ENCODE results near the gene CNNM3. TPM values are rescaled to one million over a fixed set of nuclear protein-coding genes. Genes with fewer than 3 reads are reported as not detected.
A peak's percentile ranks its signal among the peaks of the same experiment; 100 is the strongest.

CNNM3 gene
- total and polyA plus RNA-seq, 12 donors: 6.7 to 42.4 (median 15.8) TPM

GRCh38 chr2:96863575-96864342, 47.7 kb downstream of the CNNM3 start:
- Histone ChIP-seq H3K27me3 (no peaks in the 10 kb centered on the region), H3K4me1 (replicated peaks in 1 of 2) (peaks cover 11 to 35% of the 10 kb centered on the region in 2 donors), H3K27ac (no peak overlapping the region), H3K4me3 (no peak overlapping the region), H3K36me3 (replicated peaks in 1 of 2) (peaks cover 0 to 74% of the 10 kb centered on the region in 2 donors), H3K9me3 (replicated peaks in 1 of 3) (no peaks in the 10 kb centered on the region)
- TF ChIP-seq, protein P1, sequence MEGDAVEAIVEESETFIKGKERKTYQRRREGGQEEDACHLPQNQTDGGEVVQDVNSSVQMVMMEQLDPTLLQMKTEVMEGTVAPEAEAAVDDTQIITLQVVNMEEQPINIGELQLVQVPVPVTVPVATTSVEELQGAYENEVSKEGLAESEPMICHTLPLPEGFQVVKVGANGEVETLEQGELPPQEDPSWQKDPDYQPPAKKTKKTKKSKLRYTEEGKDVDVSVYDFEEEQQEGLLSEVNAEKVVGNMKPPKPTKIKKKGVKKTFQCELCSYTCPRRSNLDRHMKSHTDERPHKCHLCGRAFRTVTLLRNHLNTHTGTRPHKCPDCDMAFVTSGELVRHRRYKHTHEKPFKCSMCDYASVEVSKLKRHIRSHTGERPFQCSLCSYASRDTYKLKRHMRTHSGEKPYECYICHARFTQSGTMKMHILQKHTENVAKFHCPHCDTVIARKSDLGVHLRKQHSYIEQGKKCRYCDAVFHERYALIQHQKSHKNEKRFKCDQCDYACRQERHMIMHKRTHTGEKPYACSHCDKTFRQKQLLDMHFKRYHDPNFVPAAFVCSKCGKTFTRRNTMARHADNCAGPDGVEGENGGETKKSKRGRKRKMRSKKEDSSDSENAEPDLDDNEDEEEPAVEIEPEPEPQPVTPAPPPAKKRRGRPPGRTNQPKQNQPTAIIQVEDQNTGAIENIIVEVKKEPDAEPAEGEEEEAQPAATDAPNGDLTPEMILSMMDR (IDR thresholded peaks at IDR 0.05): no peak
- TF ChIP-seq POLR2A (IDR thresholded peaks at IDR 0.05): no peak
- DNase-seq: no peak
- intact Hi-C loops (cut with DNase I): loop anchor here (5.0 to 10.0 kb wide), 4 partner anchors 49 to 251 kb away; partner anchors contain the start of genes ANKRD36 (in 1 of the 2) and CNNM3 (in 1 of the 2)
- 81 to 90% (median 88%) methylated on average over 10 to 19 of the region's 19 CpGs for WGBS, 4 donors

- Histone ChIP-seq H3K36me3 (replicated peaks in 1 of 2) (peaks cover 0 to 74% of the 10 kb centered on the region in 2 donors), H3K27ac (peak overlapping the region in 1 of 5 donors; percentile 30), H3K9me3 (replicated peaks in 1 of 3) (no peaks in the 10 kb centered on the region), H3K4me1 (replicated peaks in 1 of 2) (peaks cover 11 to 27% of the 10 kb centered on the region in 2 donors), H3K27me3 (no peaks in the 10 kb centered on the region), H3K4me3 (no peak overlapping the region)
- no peak for DNase-seq
- intact Hi-C loops (cut with DNase I): loop anchor here (5.0 to 10.0 kb wide), 6 partner anchors 50 to 250 kb away; partner anchors contain the start of genes ANKRD36 (in 1 of the 2), CNNM3 (in 1 of the 2) and CNNM4 (in 1 of the 2)
- TF ChIP-seq, protein P1 (IDR thresholded peaks at IDR 0.05): no peak
- TF ChIP-seq POLR2A (IDR thresholded peaks at IDR 0.05): no peak
- 84 to 91% (median 86%) methylated on average over 7 to 25 of the region's 25 CpGs for WGBS, 4 donors
Observed at GRCh38 chr2:96864343-96865091, 48.4 kb downstream of the CNNM3 start.

GRCh38 chr2:96865654-96866053, 49.6 kb downstream of the CNNM3 start:
- 77 to 85% (median 83%) methylated on average over 16 of the region's 16 CpGs for WGBS, 4 donors
- intact Hi-C loops (cut with DNase I): loop anchor here in 1 of 2 donors (5.0 to 10.0 kb wide), 4 partner anchors 51 to 249 kb away; partner anchors contain the start of genes ANKRD36, CNNM3 and CNNM4
- no peaks in the 10 kb centered on the region for H3K27me3 ChIP-seq
- H3K4me1 ChIP-seq (replicated peaks in 1 of 2): peaks cover 11 to 27% of the 10 kb centered on the region in 2 donors
- peaks cover 0 to 66% of the 10 kb centered on the region in 2 donors for H3K36me3 ChIP-seq (replicated peaks in 1 of 2)
- TF ChIP-seq, protein P1 (IDR thresholded peaks at IDR 0.05): no peak
- no peak for TF ChIP-seq POLR2A (IDR thresholded peaks at IDR 0.05)
- DNase-seq: no peak
- H3K4me3 ChIP-seq: no peak overlapping the region
- peak overlapping the region in 1 of 5 donors; percentile 30 for H3K27ac ChIP-seq
- no peaks in the 10 kb centered on the region for H3K9me3 ChIP-seq (replicated peaks in 1 of 3)

DNA sequence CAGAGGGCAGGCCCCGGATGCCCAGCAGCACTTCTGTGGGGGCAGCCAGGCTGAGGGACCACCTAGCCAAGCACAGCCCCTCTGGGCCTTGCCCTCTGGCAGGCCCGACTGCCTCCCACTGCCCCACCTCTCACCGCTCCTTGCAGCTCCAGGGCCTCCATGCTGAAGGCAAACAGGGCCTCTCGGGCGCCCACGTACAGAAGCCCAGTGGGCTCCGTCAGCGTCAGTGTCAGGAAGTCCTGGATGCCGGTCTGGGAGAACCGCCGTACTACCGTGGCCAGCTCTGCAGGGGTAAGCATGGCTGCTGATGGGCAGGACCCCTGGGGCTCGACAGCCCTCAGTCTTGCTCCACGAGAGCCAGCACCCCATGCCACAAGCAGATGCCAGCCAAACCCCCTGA, 50.1 kb downstream of the CNNM3 start:
- intact Hi-C loops (cut with DNase I): loop anchor here in 1 of 2 donors (5.0 to 10.0 kb wide), 4 partner anchors 51 to 249 kb away; partner anchors contain the start of genes ANKRD36, CNNM3 and CNNM4
- DNase-seq: no peak
- Histone ChIP-seq H3K9me3 (replicated peaks in 1 of 3) (no peaks in the 10 kb centered on the region), H3K4me1 (replicated peaks in 1 of 2) (peaks cover 11 to 32% of the 10 kb centered on the region in 2 donors), H3K36me3 (replicated peaks in 1 of 2) (peaks cover 0 to 61% of the 10 kb centered on the region in 2 donors), H3K27ac (peak overlapping the region in 2 of 5 donors; percentile 93 to 95), H3K4me3 (no peak overlapping the region), H3K27me3 (no peaks in the 10 kb centered on the region)
- TF ChIP-seq POLR2A (IDR thresholded peaks at IDR 0.05): no peak
- TF ChIP-seq, protein P1 (IDR thresholded peaks at IDR 0.05): no peak
- WGBS, 4 donors: 75 to 82% (median 78%) methylated on average over 2 to 14 of the region's 14 CpGs

Measured in adrenal gland (tissue), 12 donors.